B cell (primary cell): Measurements from ENCODE around the gene SMIM36. TPM values are rescaled to one million over a fixed set of nuclear protein-coding genes. Genes with fewer than 3 reads are reported as not detected.

Experiments used
- ATAC-seq: fragments of 200-7000 bp; cut with Tn5 transposase; one replicate; pipeline ENCODE4 v1.10.0; 2021; ENCODE audit warnings: low read depth, mild to moderate bottlenecking, moderate number of reproducible peaks, moderate library complexity
- CTCF ChIA-PET: fragments of 350-600 bp; sonication (Branson Sonifier 250); formaldehyde crosslinking; loops from one replicate; lab custom pipeline; 2021; ENCODE audit warnings: antibody characterized with exemption, inconsistent platforms; lab: Charles Lee
- POLR2A ChIA-PET: fragments of 350-600 bp; sonication (Branson Sonifier 250); formaldehyde crosslinking; loops from one replicate; lab custom pipeline; 2021; ENCODE audit warnings: antibody characterized with exemption; lab: Charles Lee
- DNase-seq: peaks from one replicate; pipeline ENCODE4 v3.0.0; 2013
- H2AFZ ChIP-seq: 2 replicates; pipeline ENCODE4 v1.6.1; 2012; ENCODE audit warnings: mild to moderate bottlenecking, low read depth, low read length; ENCODE audit not compliant: insufficient read depth, poor library complexity, severe bottlenecking
- H3K27ac ChIP-seq, 2 donors: 1 replicate in 1 of 2; 2 replicates in 1 of 2; pipeline ENCODE4 v1.5.1; 2012 to 2013; ENCODE audit warnings: low read length in 2 of 2, mild to moderate bottlenecking in 2 of 2, moderate library complexity in 1 of 2
- H3K27me3 ChIP-seq, 4 experiments: fragments of 200-600 bp in 1 of 4; sonication (generic) in 1 of 4; replicated peaks in 1 of 4; 1 replicate in 2 of 4; 2 replicates in 2 of 4; pipeline versions ENCODE4 v1.6.1 to v1.7.0; 2013 to 2016; ENCODE audit warnings: low read length in 3 of 4, mild to moderate bottlenecking in 2 of 4, mixed read lengths in 1 of 4, moderate library complexity in 1 of 4; ENCODE audit not compliant: insufficient read depth in 4 of 4, control insufficient read depth in 3 of 4; ENCODE audit errors: control extremely low read depth in 1 of 4
- H3K36me3 ChIP-seq, 2 experiments: replicated peaks in 1 of 2; 1 replicate in 1 of 2; 2 replicates in 1 of 2; pipeline versions ENCODE4 v1.6.1 to v1.7.1; 2013; ENCODE audit warnings: low read length in 1 of 2; ENCODE audit not compliant: insufficient read depth in 2 of 2, control insufficient read depth in 1 of 2; ENCODE audit errors: control extremely low read depth in 1 of 2, extremely low read depth in 1 of 2
- H3K4me1 ChIP-seq, 2 donors: fragments of 200-600 bp in 1 of 2; sonication (generic) in 1 of 2; 1 replicate in 1 of 2; 2 replicates in 1 of 2; pipeline versions ENCODE4 v1.5.1 to v1.6.1; 2013 to 2017; ENCODE audit warnings: low read length in 2 of 2; ENCODE audit not compliant: control insufficient read depth in 2 of 2, insufficient read depth in 2 of 2
- H3K4me2 ChIP-seq: replicated peaks from 2 replicates; pipeline ENCODE3; 2012; ENCODE audit warnings: mild to moderate bottlenecking, low read depth, low read length; ENCODE audit not compliant: poor library complexity, severe bottlenecking
- H3K4me3 ChIP-seq, 5 experiments: fragments of 200-600 bp in 1 of 5; sonication (generic) in 1 of 5; 1 replicate in 3 of 5; 2 replicates in 2 of 5; pipeline versions ENCODE4 v1.5.1 to v1.7.0; 2011 to 2016; ENCODE audit warnings: low read length in 4 of 5, mild to moderate bottlenecking in 4 of 5, low read depth in 2 of 5, control low read depth in 1 of 5, moderate library complexity in 1 of 5; ENCODE audit not compliant: insufficient read depth in 1 of 5; ENCODE audit errors: control extremely low read depth in 1 of 5, extremely low read depth in 1 of 5
- H3K79me2 ChIP-seq: fragments of 200-600 bp; sonication (generic); one replicate; pipeline ENCODE4 v1.6.0; 2016; ENCODE audit warnings: low read length; ENCODE audit not compliant: control insufficient read depth, insufficient read depth
- H3K9ac ChIP-seq: fragments of 200-600 bp; sonication (generic); 2 replicates; pipeline ENCODE4 v1.6.1; 2017; ENCODE audit warnings: mild to moderate bottlenecking, low read length, moderate library complexity
- H3K9me3 ChIP-seq, 3 donors: one replicate each; pipeline versions ENCODE4 v1.6.1 to v1.7.1; 2013; ENCODE audit warnings: low read length in 2 of 3; ENCODE audit not compliant: control insufficient read depth in 2 of 3, insufficient read depth in 1 of 3; ENCODE audit errors: control extremely low read depth in 1 of 3
- H4K20me1 ChIP-seq: 2 replicates; pipeline ENCODE4 v1.6.0; 2012; ENCODE audit warnings: mild to moderate bottlenecking, low read length; ENCODE audit not compliant: insufficient read depth, control insufficient read depth, poor library complexity, severe bottlenecking
- H3K27ac Mint-ChIP-seq: one replicate; pipeline ENCODE4 v1.8.0; 2021; ENCODE audit warnings: mixed read lengths
- H3K27me3 Mint-ChIP-seq: one replicate; pipeline ENCODE4 v1.8.0; 2021; ENCODE audit warnings: mixed read lengths
- H3K4me1 Mint-ChIP-seq: one replicate; pipeline ENCODE4 v1.8.0; 2021; ENCODE audit warnings: mixed read lengths
- H3K4me3 Mint-ChIP-seq: one replicate; pipeline ENCODE4 v1.8.0; 2021; ENCODE audit warnings: mixed read lengths
- H3K9me3 Mint-ChIP-seq: one replicate; pipeline ENCODE4 v1.8.0; 2022; ENCODE audit warnings: mixed read lengths; ENCODE audit not compliant: insufficient read depth
- CTCF ChIP-seq: fragments of 200-600 bp; IDR thresholded peaks from one replicate; pipeline ENCODE4 v1.8.0; 2022; ENCODE audit warnings: antibody characterized with exemption, mild to moderate bottlenecking
- EZH2 ChIP-seq: IDR thresholded peaks from 2 replicates; pipeline ENCODE4 v1.6.1; 2012; ENCODE audit warnings: borderline replicate concordance, low read depth, mild to moderate bottlenecking, moderate library complexity, low read length; ENCODE audit not compliant: insufficient read depth, poor library complexity, severe bottlenecking
- WGBS: methylation state at CpG from one replicate; pipeline ENCODE4 v1.1.5; 2013; ENCODE audit warnings: missing lambda C conversion rate; ENCODE audit not compliant: insufficient coverage; 5-methylcytosine and 5-hydroxymethylcytosine counted together
- intact Hi-C: fragments of 100-400 bp; cut with micrococcal nuclease; formaldehyde crosslinking; loops from one replicate; pipeline ENCODE4 v1.10.0; 2022
- polyA plus RNA-seq: library from polyadenylated mRNA; depleted of rRNA; stranded (reverse); fragments of >200 nt; gene quantifications from 2 replicates; pipeline ENCODE4 v1.2.3, GENCODE V29; 2012
- total RNA-seq, 2 donors: library from RNA; stranded (reverse); fragments of 120-200 nt in 1 of 2; gene quantifications; 1 replicate in 1 of 2; 2 replicates in 1 of 2; pipeline versions ENCODE4 v1.2.3 to v1.2.4, GENCODE V29; 2013 to 2022

Gene SMIM36
- total and polyA plus RNA-seq, 2 donors (not counting 1 experiment from before 2014, with no cell fraction given) = not detected

DNA sequence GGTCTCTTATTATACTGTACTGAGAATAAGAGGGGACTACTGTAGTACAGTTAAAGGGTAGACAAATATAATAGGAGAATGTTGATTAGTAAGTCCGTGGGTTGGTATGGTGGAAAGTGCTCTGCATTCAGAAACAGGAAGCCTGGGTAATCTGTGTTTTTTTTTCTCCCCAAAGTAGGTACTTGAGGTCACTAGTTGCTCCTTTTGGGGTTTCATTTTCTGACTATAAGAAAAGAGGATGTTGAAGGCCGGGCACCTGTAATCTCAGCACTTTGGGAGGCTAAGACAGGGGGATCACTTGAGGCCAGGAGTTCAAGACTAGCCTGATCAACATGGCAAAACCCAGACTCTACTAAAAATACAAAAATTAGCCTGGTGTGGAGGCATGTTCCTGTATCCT, 47.7 kb downstream of the SMIM36 start:
- no peak overlapping the region for H3K4me3 ChIP-seq
- no peaks in the 10 kb centered on the region for H3K9me3 Mint-ChIP-seq
- no peaks in the 10 kb centered on the region for H3K79me2 ChIP-seq
- peaks cover 37% of the 10 kb centered on the region for H3K27me3 Mint-ChIP-seq
- intact Hi-C loops = no loop called here
- H3K27me3 ChIP-seq = peaks cover 0 to 23% (median 9%) of the 10 kb centered on the region in 4 experiments
- peaks cover 16 to 19% of the 10 kb centered on the region in 2 donors for H3K4me1 ChIP-seq
- 0% methylated on average over 1 of the region's 2 CpGs for WGBS
- ATAC-seq (no peak), DNase-seq (peak; percentile 25)
- no peak overlapping the region for H3K9ac ChIP-seq
- no peak overlapping the region for H3K4me2 ChIP-seq
- CTCF ChIA-PET = no interaction called here
- no peak for TF ChIP-seq CTCF
- no peaks in the 10 kb centered on the region for H3K36me3 ChIP-seq
- H3K9me3 ChIP-seq = peaks cover 0 to 6% (median 0%) of the 10 kb centered on the region in 3 donors
- POLR2A ChIA-PET = interaction anchor here (0.7 kb wide), 1 partner anchor 8 kb away, joined by 5 read pairs; no protein-coding TSS in a partner anchor
- no peak overlapping the region for H3K27ac Mint-ChIP-seq
- no peak overlapping the region for H3K4me3 Mint-ChIP-seq
- H3K27ac ChIP-seq = no peak overlapping the region
- no peaks in the 10 kb centered on the region for H4K20me1 ChIP-seq
- H2AFZ ChIP-seq = no peak overlapping the region
- peaks cover 24% of the 10 kb centered on the region for H3K4me1 Mint-ChIP-seq

- H3K4me3 Mint-ChIP-seq = no peak overlapping the region
- Histone ChIP-seq H3K27ac (no peak overlapping the region), H3K4me1 (peaks cover 16 to 22% of the 10 kb centered on the region in 2 donors), H3K27me3 (peaks cover 0 to 29% (median 12%) of the 10 kb centered on the region in 4 experiments), H3K9me3 (peaks cover 0 to 8% (median 0%) of the 10 kb centered on the region in 3 donors), H3K4me3 (no peak overlapping the region), H4K20me1 (no peaks in the 10 kb centered on the region), H3K79me2 (no peaks in the 10 kb centered on the region), H2AFZ (no peak overlapping the region), H3K4me2 (no peak overlapping the region), H3K36me3 (no peaks in the 10 kb centered on the region), H3K9ac (no peak overlapping the region)
- intact Hi-C loops = no loop called here
- H3K27me3 Mint-ChIP-seq = peaks cover 36% of the 10 kb centered on the region
- peaks cover 32% of the 10 kb centered on the region for H3K4me1 Mint-ChIP-seq
- no peak for ATAC-seq
- ChIA-PET POLR2A (no interaction called here), CTCF (interaction anchor here (0.7 kb wide), 1 partner anchor 18 kb away, joined by 3 read pairs; no protein-coding TSS in a partner anchor)
- DNase-seq = no peak
- TF ChIP-seq EZH2 (no peak), CTCF (no peak)
- H3K9me3 Mint-ChIP-seq = no peaks in the 10 kb centered on the region
- H3K27ac Mint-ChIP-seq = no peak overlapping the region
These were observed 48.5 kb downstream of the SMIM36 start for GRCh38 chr17:55462711-55463110.
